Measurements from ENCODE around the gene DSCAM. TPM values are rescaled to one million over a fixed set of nuclear protein-coding genes. Genes with fewer than 3 reads are reported as not detected.

Gene DSCAM
- total and polyA plus RNA-seq, 10 donors, result 0.02 to 2.7 (median 2.0) TPM

DNA sequence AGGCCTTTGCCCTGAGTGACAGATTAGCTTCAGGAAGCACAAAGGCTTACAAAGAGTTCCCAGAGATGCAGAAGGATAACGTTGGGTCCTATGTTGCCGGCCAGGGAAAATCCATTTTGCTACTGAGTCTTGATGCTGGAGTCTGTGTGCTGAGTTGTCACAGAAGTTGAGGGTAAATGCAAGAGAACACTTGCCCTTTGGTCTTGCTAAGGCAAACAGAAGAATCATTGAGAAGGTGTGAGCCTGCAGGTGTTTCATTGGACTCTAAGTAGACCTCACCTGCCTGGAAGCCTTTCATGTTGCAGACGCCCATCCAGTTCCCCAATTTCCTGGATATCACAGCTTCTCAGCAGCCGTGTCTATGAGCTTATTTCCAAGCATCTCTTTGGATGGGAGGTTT is 874.5 kb downstream of the DSCAM start:
- H3K27ac ChIP-seq, result no peak overlapping the region
- 46 to 76% (median 64%) methylated on average over 4 of the region's 4 CpGs for WGBS, 5 donors
- no peaks in the 10 kb centered on the region for H3K36me3 ChIP-seq
- H3K4me3 ChIP-seq, result no peak overlapping the region
- intact Hi-C loops (cut with DNase I; ENCODE audit: low total_unique reads), result no loop called here
- TF ChIP-seq POLR2AphosphoS5 (IDR thresholded peaks at IDR 0.05), result no peak
- no peak for TF ChIP-seq POLR2A (IDR thresholded peaks at IDR 0.05)
- TF ChIP-seq, protein P1, sequence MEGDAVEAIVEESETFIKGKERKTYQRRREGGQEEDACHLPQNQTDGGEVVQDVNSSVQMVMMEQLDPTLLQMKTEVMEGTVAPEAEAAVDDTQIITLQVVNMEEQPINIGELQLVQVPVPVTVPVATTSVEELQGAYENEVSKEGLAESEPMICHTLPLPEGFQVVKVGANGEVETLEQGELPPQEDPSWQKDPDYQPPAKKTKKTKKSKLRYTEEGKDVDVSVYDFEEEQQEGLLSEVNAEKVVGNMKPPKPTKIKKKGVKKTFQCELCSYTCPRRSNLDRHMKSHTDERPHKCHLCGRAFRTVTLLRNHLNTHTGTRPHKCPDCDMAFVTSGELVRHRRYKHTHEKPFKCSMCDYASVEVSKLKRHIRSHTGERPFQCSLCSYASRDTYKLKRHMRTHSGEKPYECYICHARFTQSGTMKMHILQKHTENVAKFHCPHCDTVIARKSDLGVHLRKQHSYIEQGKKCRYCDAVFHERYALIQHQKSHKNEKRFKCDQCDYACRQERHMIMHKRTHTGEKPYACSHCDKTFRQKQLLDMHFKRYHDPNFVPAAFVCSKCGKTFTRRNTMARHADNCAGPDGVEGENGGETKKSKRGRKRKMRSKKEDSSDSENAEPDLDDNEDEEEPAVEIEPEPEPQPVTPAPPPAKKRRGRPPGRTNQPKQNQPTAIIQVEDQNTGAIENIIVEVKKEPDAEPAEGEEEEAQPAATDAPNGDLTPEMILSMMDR (IDR thresholded peaks at IDR 0.05 in 8 of 11, conservative IDR thresholded peaks at IDR 0.05 in 3 of 11), result no peak
- H3K27me3 ChIP-seq (replicated peaks in 1 of 7), result peaks cover 0 to 23% (median 0%) of the 10 kb centered on the region in 7 donors
- peaks cover 0 to 18% (median 0%) of the 10 kb centered on the region in 8 donors for H3K9me3 ChIP-seq
- DNase-seq, result no peak
- no peaks in the 10 kb centered on the region for H3K4me1 ChIP-seq

DNA sequence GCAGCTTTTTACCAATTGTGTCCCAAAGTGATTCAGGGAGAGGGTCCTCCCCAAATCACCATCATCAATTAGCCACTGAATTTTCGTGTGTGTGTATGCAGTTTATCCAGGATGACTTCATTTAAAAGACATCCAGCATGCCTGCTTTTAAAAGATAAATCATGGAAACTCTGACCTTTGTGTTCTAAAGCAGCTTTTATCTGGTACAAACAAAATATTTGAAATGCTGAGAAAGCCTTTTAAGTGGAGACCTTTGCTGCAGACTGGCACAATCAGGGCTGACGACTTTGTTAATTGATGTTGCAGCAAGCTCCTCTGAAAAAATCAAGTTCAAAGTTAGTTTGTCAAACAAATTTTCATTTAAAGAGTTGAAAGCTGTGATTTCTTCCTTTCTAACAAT is 875.0 kb downstream of the DSCAM start:
- Histone ChIP-seq H3K4me3 (no peak overlapping the region), H3K9me3 (peaks cover 0 to 20% (median 0%) of the 10 kb centered on the region in 8 donors), H3K27me3 (replicated peaks in 1 of 7) (peaks cover 0 to 23% (median 0%) of the 10 kb centered on the region in 7 donors), H3K36me3 (no peaks in the 10 kb centered on the region), H3K27ac (no peak overlapping the region), H3K4me1 (no peaks in the 10 kb centered on the region)
- no peak for TF ChIP-seq POLR2A (IDR thresholded peaks at IDR 0.05)
- TF ChIP-seq, protein P1 (IDR thresholded peaks at IDR 0.05 in 8 of 11, conservative IDR thresholded peaks at IDR 0.05 in 3 of 11), result no peak
- no peak for TF ChIP-seq POLR2AphosphoS5 (IDR thresholded peaks at IDR 0.05)
- intact Hi-C loops (cut with DNase I; ENCODE audit: low total_unique reads), result no loop called here
- 19 to 48% (median 28%) methylated on average over 2 of the region's 2 CpGs for WGBS, 5 donors
- DNase-seq, result no peak

DNA sequence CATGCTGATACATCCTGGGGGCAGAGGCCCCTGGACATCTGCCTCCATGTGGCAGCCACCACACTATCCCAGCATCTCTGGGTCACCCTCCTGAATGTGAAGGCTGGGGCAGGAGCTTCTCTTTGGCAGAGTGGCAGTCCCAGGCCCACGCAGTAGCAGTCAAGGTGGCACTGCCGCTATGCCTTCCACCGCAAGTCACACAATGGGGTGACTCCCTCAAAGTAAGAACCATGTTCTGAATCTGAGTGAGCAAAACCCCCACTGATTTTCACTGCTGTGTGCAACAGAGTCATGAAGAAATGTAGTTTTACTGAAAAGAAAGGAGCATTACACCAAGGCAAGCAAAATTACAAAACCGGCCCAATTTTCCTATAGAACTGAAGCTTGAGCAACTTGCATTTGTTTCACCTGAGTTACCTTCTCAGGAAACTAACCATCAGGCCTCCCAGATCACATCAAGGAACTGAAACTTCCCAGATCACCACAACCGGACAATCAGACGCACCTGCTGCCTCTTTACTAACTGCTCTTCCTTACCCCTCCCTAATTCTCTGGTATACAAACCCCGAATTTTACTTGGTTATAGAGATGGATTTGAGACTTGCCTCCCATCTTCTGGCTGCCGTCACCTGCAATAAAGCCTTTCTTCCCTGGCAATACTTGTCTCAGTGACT is 877.1 kb downstream of the DSCAM start:
- H3K4me1 ChIP-seq, result no peaks in the 10 kb centered on the region

DNA sequence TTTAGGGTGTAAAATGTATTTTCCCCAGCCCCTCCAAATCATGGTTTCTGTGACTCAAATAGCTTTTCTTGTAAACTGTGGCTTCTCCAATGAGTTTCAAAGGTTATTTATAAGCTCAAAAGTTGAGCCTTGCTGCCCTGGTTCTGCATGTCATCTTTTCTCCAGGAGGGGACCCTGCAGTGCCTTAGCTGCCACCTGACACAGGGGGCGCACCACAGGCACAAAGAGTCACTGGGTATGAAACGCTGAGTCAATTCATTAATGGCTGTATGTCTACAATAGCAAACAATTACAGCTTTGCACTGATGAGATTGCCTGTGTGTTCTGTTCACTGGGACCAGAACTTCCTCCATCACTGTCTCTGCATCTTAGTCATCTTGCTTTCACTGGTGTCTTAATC is 878.9 kb downstream of the DSCAM start:
- no peak for DNase-seq
- H3K9me3 ChIP-seq, result peaks cover 0 to 26% (median 0%) of the 10 kb centered on the region in 8 donors
- TF ChIP-seq, protein P1 (IDR thresholded peaks at IDR 0.05 in 8 of 11, conservative IDR thresholded peaks at IDR 0.05 in 3 of 11), result no peak
- no peak for TF ChIP-seq POLR2AphosphoS5 (IDR thresholded peaks at IDR 0.05)
- TF ChIP-seq POLR2A (IDR thresholded peaks at IDR 0.05), result no peak
- no peak overlapping the region for H3K27ac ChIP-seq
- no peaks in the 10 kb centered on the region for H3K36me3 ChIP-seq
- 78 to 97% (median 91%) methylated on average over 2 of the region's 2 CpGs for WGBS, 5 donors
- no peaks in the 10 kb centered on the region for H3K4me1 ChIP-seq
- no peak overlapping the region for H3K4me3 ChIP-seq
- intact Hi-C loops (cut with DNase I; ENCODE audit: low total_unique reads), result no loop called here
- no peaks in the 10 kb centered on the region for H3K27me3 ChIP-seq (replicated peaks in 1 of 7)

More for the DNA sequence above, 877.1 kb downstream of the DSCAM start:
- Histone ChIP-seq H3K9me3 (peaks cover 0 to 20% (median 0%) of the 10 kb centered on the region in 8 donors), H3K4me3 (no peak overlapping the region), H3K27me3 (replicated peaks in 1 of 7) (peaks cover 0 to 4% (median 0%) of the 10 kb centered on the region in 7 donors), H3K36me3 (no peaks in the 10 kb centered on the region), H3K27ac (no peak overlapping the region)
- no peak for DNase-seq
- TF ChIP-seq POLR2A (IDR thresholded peaks at IDR 0.05), result no peak
- TF ChIP-seq, protein P1 (IDR thresholded peaks at IDR 0.05 in 8 of 11, conservative IDR thresholded peaks at IDR 0.05 in 3 of 11), result no peak
- no peak for TF ChIP-seq POLR2AphosphoS5 (IDR thresholded peaks at IDR 0.05)
- intact Hi-C loops (cut with DNase I; ENCODE audit: low total_unique reads), result no loop called here
- WGBS, 5 donors, result 51 to 73% (median 69%) methylated on average over 8 of the region's 8 CpGs

All from spleen (tissue), 11 donors.